ENCODE data around the gene CHRNB2. TPM values are rescaled to one million over a fixed set of nuclear protein-coding genes. Genes with fewer than 3 reads are reported as not detected.

The CHRNB2 gene
- total and polyA plus RNA-seq, 8 donors: under 0.01 to 0.38 (median 0.25) TPM; not detected in 4

- no peak overlapping the region for H3K4me3 ChIP-seq
- 70 to 81% (median 79%) methylated on average over 5 of the region's 5 CpGs for WGBS, 5 donors
- DNase-seq: no peak
- H3K36me3 ChIP-seq: peaks cover 0 to 10% (median 1%) of the 10 kb centered on the region in 4 donors
- H3K4me1 ChIP-seq: peaks cover 0 to 25% (median 6%) of the 10 kb centered on the region in 4 donors
- TF ChIP-seq POLR2AphosphoS5 (IDR thresholded peaks at IDR 0.05) (no peak), POLR2A (IDR thresholded peaks at IDR 0.05) (no peak), CTCF (IDR thresholded peaks at IDR 0.05) (no peak), EP300 (IDR thresholded peaks at IDR 0.05) (no peak)
- intact Hi-C loops (cut with DNase I; ENCODE audit: low total_unique reads): no loop called here
- H3K27ac ChIP-seq: no peak overlapping the region
- H3K9me3 ChIP-seq: no peaks in the 10 kb centered on the region
- H3K27me3 ChIP-seq: no peaks in the 10 kb centered on the region
Measured at GRCh38 chr1:154616659-154617345, 49.2 kb downstream of the CHRNB2 start.

GRCh38 chr1:154619181-154619948, 51.8 kb downstream of the CHRNB2 start:
- H3K4me1 ChIP-seq: peaks cover 0 to 37% (median 13%) of the 10 kb centered on the region in 4 donors
- no peak for DNase-seq
- H3K4me3 ChIP-seq: no peak overlapping the region
- H3K27me3 ChIP-seq: no peaks in the 10 kb centered on the region
- H3K36me3 ChIP-seq: peaks cover 0 to 10% (median 4%) of the 10 kb centered on the region in 4 donors
- H3K9me3 ChIP-seq: no peaks in the 10 kb centered on the region
- 87 to 96% (median 89%) methylated on average over 5 of the region's 5 CpGs for WGBS, 5 donors
- no peak overlapping the region for H3K27ac ChIP-seq
- intact Hi-C loops (cut with DNase I; ENCODE audit: low total_unique reads): no loop called here
- no peak for TF ChIP-seq POLR2AphosphoS5 (IDR thresholded peaks at IDR 0.05)
- TF ChIP-seq EP300 (IDR thresholded peaks at IDR 0.05): no peak

- no peak overlapping the region for H3K4me3 ChIP-seq
- H3K27ac ChIP-seq: no peak overlapping the region
- no peaks in the 10 kb centered on the region for H3K27me3 ChIP-seq
- WGBS, 5 donors: 77 to 82% (median 78%) methylated on average over 3 of the region's 3 CpGs
- peaks cover 3 to 10% (median 4%) of the 10 kb centered on the region in 4 donors for H3K36me3 ChIP-seq
- peaks cover 0 to 51% (median 18%) of the 10 kb centered on the region in 4 donors for H3K4me1 ChIP-seq
- H3K9me3 ChIP-seq: no peaks in the 10 kb centered on the region
- TF ChIP-seq EP300 (IDR thresholded peaks at IDR 0.05) (no peak), POLR2AphosphoS5 (IDR thresholded peaks at IDR 0.05) (no peak), POLR2A (IDR thresholded peaks at IDR 0.05) (no peak), CTCF (IDR thresholded peaks at IDR 0.05) (no peak)
- DNase-seq: no peak
- intact Hi-C loops (cut with DNase I; ENCODE audit: low total_unique reads): no loop called here
Measured at GRCh38 chr1:154620751-154621150, 53.2 kb downstream of the CHRNB2 start.

- Histone ChIP-seq H3K27me3 (no peaks in the 10 kb centered on the region), H3K9me3 (no peaks in the 10 kb centered on the region), H3K4me3 (no peak overlapping the region), H3K27ac (no peak overlapping the region), H3K4me1 (peaks cover 7 to 52% (median 23%) of the 10 kb centered on the region in 4 donors), H3K36me3 (peaks cover 3 to 10% (median 4%) of the 10 kb centered on the region in 4 donors)
- 66 to 86% (median 74%) methylated on average over 5 of the region's 5 CpGs for WGBS, 5 donors
- DNase-seq: no peak
- intact Hi-C loops (cut with DNase I; ENCODE audit: low total_unique reads): no loop called here
- TF ChIP-seq POLR2A (IDR thresholded peaks at IDR 0.05) (no peak), EP300 (IDR thresholded peaks at IDR 0.05) (no peak), CTCF (IDR thresholded peaks at IDR 0.05) (no peak), POLR2AphosphoS5 (IDR thresholded peaks at IDR 0.05) (no peak)
Measured at GRCh38 chr1:154621875-154622274, 54.3 kb downstream of the CHRNB2 start.

Measured in stomach (tissue), 9 donors.